Caki2 (cell line): ENCODE measurements around the gene QPCTL. TPM values are rescaled to one million over a fixed set of nuclear protein-coding genes. Genes with fewer than 3 reads are reported as not detected.
"Not testable (repeated sequence)": the region's sequence is repeated elsewhere in the genome, so short reads cannot be mapped to it uniquely, and the experiment has no call there.

Experiments
- DNase-seq: peaks from one replicate; pipeline ENCODE4 v3.0.0-alpha.2; 2015; ENCODE audit warnings: low read depth
- in situ Hi-C: cut with HindIII; loops from 2 replicates; pipeline ENCODE4 v1.10.0; 2016; ENCODE audit warnings: low sequenced_read_pairs, low pct_unique_long_range_greater_than_20kb, mixed read lengths
- total RNA-seq: library from RNA; depleted of rRNA; stranded (reverse); fragments of >200 nt; shearing (Covaris generic); gene quantifications from 2 replicates; pipeline ENCODE4 v1.2.3, GENCODE V29; 2014; ENCODE audit warnings: low replicate concordance; rRNA removed

QPCTL gene
- total RNA-seq, 1 experiment from 2014 or later: 35.6 TPM

- in situ Hi-C loops, DNase-seq: not testable (repeated sequence)
Measured at GRCh38 chr19:45751483-45751882, 59.0 kb downstream of the QPCTL start.

GRCh38 chr19:45752639-45753038 is 60.2 kb downstream of the QPCTL start:
- no peak for DNase-seq
- in situ Hi-C loops: no loop called here

GRCh38 chr19:45753548-45753947 is 61.1 kb downstream of the QPCTL start:
- no peak for DNase-seq
- in situ Hi-C loops: no loop called here

Other genes with a start within 250 kb of the QPCTL start
- gene FOSB, start 224.7 kb upstream of the QPCTL start, total RNA-seq: 2.5 and 3.2 TPM in 2 replicates
- gene RTN2, start 195.6 kb upstream of the QPCTL start, total RNA-seq: 15.1 and 18.0 TPM in 2 replicates
- gene PPM1N, start 194.2 kb upstream of the QPCTL start, total RNA-seq: 35.2 and 37.5 TPM in 2 replicates
- 98.9 and 123 TPM in 2 replicates for gene VASP, start 185.2 kb upstream of the QPCTL start, total RNA-seq
- 9.4 and 14.1 TPM in 2 replicates for gene OPA3, start 107.9 kb upstream of the QPCTL start, total RNA-seq
- not detected in 2 replicates for gene GPR4, start 90.5 kb upstream of the QPCTL start, total RNA-seq
- 36.2 and 59.8 TPM in 2 replicates for gene EML2, start 53.3 kb upstream of the QPCTL start, total RNA-seq
- gene GIPR, start 24.4 kb upstream of the QPCTL start, total RNA-seq: 0.44 TPM in 1 of 2 replicates, not detected in the other
- gene SNRPD2, start 713 bp upstream of the QPCTL start, total RNA-seq: 578 and 718 TPM in 2 replicates
- gene FBXO46, start 38.2 kb downstream of the QPCTL start, total RNA-seq: 21.0 and 22.0 TPM in 2 replicates
- gene MEIOSIN, start 40.8 kb downstream of the QPCTL start, total RNA-seq: 0.35 TPM in 1 of 2 replicates, not detected in the other
- 14.3 and 15.2 TPM in 2 replicates for gene SIX5, start 76.6 kb downstream of the QPCTL start, total RNA-seq
- gene DMPK, start 89.8 kb downstream of the QPCTL start, total RNA-seq: 4.8 and 9.1 TPM in 2 replicates
- 22.3 and 25.6 TPM in 2 replicates for gene DMWD, start 100.2 kb downstream of the QPCTL start, total RNA-seq
- not detected in 2 replicates for gene RSPH6A, start 122.6 kb downstream of the QPCTL start, total RNA-seq
- 75.2 and 83.9 TPM in 2 replicates for gene SYMPK, start 170.5 kb downstream of the QPCTL start, total RNA-seq
- gene FOXA3, start 171.7 kb downstream of the QPCTL start, total RNA-seq: 0.14 TPM in 1 of 2 replicates, not detected in the other
- gene IRF2BP1, start 193.5 kb downstream of the QPCTL start, total RNA-seq: 42.5 and 60.5 TPM in 2 replicates
- 2.4 and 6.0 TPM in 2 replicates for gene MYPOP, start 209.9 kb downstream of the QPCTL start, total RNA-seq
- gene NANOS2, start 222.1 kb downstream of the QPCTL start, total RNA-seq: not detected in 2 replicates